Thyroid gland (tissue), 4 donors: ENCODE measurements around the gene RSAD2.

ENCODE experiments used
- POLR2A ChIP-seq, 2 donors: fragments of 450-650 bp; IDR thresholded peaks; one replicate each; pipeline ENCODE4 v1.6.1; 2017; ENCODE audit warnings: antibody characterized with exemption in 2 of 2, mild to moderate bottlenecking in 2 of 2, moderate library complexity in 1 of 2
- TF ChIP-seq, protein P1 (sequence below), 6 experiments: fragments of 200-600 bp in 3 of 6; fragments of 450-650 bp in 3 of 6; sonication (generic) in 3 of 6; IDR thresholded peaks; one replicate each; pipeline ENCODE4 v1.5.1; 2016 to 2019; ENCODE audit warnings: antibody characterized with exemption in 6 of 6, mild to moderate bottlenecking in 2 of 6, inconsistent platforms in 1 of 6, moderate library complexity in 1 of 6

DNA sequence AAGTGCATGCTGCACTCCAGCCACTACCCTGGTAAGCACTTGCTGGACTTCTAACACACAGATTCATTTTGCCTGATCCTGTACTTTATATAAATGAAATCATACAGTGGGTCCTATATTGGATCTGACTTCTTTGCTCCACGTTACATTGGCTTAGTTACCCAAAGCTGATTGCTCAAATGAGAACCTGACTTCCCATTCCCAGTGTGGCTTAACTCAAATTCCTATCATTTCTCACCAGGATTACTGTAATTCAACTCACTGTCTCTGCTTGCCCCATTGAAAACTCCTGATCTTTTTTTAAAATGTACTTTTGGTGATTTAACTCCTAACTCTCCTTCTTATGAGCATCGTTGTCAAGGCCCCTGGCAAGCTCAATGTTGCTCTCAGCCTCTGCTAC lies 1.4 kb downstream of the RSAD2 start:
- TF ChIP-seq, protein P1, sequence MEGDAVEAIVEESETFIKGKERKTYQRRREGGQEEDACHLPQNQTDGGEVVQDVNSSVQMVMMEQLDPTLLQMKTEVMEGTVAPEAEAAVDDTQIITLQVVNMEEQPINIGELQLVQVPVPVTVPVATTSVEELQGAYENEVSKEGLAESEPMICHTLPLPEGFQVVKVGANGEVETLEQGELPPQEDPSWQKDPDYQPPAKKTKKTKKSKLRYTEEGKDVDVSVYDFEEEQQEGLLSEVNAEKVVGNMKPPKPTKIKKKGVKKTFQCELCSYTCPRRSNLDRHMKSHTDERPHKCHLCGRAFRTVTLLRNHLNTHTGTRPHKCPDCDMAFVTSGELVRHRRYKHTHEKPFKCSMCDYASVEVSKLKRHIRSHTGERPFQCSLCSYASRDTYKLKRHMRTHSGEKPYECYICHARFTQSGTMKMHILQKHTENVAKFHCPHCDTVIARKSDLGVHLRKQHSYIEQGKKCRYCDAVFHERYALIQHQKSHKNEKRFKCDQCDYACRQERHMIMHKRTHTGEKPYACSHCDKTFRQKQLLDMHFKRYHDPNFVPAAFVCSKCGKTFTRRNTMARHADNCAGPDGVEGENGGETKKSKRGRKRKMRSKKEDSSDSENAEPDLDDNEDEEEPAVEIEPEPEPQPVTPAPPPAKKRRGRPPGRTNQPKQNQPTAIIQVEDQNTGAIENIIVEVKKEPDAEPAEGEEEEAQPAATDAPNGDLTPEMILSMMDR (IDR thresholded peaks at IDR 0.05) = no peak
- no peak for TF ChIP-seq POLR2A (IDR thresholded peaks at IDR 0.05)
